Hippocampal formation (tissue), 2 donors: ENCODE measurements around the gene CRAT.

Source experiments
- DNase-seq, 2 donors: peaks; one replicate each; lab custom pipeline; 2025; lab: John Stamatoyannopoulos, UW

Gene CRAT

GRCh38 chr9:129063061-129063460, 47.5 kb downstream of the CRAT start:
- DNase-seq: no peak

GRCh38 chr9:129060991-129061390, 49.6 kb downstream of the CRAT start:
- DNase-seq: no peak

GRCh38 chr9:129059796-129060785, 50.5 kb downstream of the CRAT start:
- no peak for DNase-seq

GRCh38 chr9:129058965-129059795, 51.4 kb downstream of the CRAT start:
- DNase-seq: no peak

GRCh38 chr9:129054163-129054851, 56.3 kb downstream of the CRAT start:
- DNase-seq: no peak

- DNase-seq: no peak
These were observed 57.6 kb downstream of the CRAT start for GRCh38 chr9:129053020-129053419.

GRCh38 chr9:129052592-129052991, 58.0 kb downstream of the CRAT start:
- no peak for DNase-seq
